Femur (tissue), 1 donor: ENCODE data around the gene PLOD2.

Experiments used
- DNase-seq: peaks from one replicate; pipeline ENCODE4 v3.0.0-alpha.2; 2017

PLOD2 gene

DNA sequence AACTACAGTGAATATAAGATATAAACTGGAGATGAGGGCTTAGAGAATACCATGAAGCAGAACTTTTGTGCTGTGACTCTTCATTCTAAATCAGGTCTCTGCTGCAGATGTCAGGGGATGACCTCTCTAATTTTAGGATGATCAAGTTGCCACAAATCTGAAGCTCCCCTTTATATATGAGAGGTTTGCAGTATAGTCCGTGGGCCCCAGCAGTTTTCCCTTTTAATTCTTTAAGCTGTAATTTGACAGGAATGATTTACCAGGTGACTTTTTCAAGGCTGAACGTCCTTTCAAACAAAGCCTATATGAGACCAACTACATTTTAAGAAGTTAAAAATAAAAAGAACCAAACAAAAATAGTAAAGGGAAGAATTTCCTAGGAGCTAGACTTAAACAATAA is 4.9 kb upstream of the PLOD2 start:
- no peak for DNase-seq

DNA sequence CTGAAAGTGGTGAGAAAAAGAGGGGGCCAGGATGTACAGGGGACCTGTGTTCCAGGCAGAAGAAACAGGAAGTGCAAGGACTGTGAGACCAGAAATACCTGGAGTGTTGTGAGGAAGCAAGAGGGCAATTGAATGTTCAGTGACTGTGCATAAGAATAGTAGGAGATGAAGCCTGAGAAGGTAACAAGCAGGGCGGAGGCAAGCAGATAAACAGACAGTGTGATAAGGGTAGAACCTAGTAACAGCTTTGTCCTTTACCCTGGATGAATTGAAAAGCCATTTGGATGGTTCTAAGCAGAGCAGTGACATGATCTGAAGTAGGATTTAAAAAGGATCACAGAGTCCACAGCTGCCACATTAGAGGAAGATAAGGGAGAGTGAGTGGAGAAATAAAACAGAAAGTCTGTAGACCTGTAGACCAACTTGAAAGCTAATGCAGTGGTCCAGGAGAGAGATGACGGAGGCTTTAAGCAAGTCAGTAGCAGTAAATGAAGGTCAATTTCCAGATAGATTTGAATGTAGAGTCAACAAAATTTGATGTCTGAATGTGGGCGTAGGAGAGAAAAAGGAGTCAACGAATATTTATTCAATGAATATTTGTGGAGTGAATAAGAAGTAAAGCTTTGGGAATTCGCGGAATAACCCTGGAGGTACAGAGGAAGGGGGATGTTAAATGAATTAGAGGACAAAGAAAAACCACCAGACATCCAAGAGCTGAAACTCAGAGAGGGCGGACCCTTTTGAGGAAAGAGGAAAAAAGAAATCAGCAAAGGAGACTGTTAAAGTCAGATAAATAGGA is 4.2 kb upstream of the PLOD2 start:
- DNase-seq: no peak

DNA sequence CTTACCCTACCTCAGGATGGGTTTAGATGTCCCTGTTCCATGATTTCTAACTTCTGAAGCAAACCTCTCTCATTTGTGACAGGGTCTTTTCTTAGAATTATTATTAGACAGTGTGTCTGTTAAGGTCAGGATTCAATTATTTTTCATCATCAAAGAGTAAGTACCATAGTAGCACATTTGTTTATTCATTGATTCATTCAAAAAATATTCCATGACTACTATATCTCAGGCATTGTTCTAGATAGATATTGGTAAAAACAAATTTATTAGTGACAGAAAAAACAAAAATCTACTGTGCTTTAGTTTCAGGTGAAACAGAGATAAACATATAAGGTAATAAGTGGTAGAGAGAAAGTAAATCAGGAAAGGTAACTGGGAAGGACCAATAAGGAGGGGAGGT is 3.5 kb upstream of the PLOD2 start:
- no peak for DNase-seq

DNA sequence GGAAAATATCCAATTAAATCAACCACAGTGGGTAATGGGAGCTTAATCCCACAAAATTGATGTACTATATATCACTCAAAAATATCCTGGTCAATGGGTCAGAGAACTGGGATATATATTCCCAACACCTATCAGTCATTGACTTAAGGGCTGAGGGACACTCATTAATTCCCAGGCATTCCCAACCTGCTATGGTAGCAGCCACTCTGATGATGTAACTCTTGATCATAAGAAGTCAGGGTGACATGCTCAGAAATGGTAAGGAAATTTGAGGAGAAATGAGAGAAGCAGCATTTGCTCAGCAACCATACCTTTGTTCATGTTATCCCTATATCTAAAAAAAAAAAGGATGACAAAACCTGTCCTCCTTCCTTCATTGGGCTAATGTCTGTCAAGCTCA is 3.1 kb upstream of the PLOD2 start:
- no peak for DNase-seq

DNA sequence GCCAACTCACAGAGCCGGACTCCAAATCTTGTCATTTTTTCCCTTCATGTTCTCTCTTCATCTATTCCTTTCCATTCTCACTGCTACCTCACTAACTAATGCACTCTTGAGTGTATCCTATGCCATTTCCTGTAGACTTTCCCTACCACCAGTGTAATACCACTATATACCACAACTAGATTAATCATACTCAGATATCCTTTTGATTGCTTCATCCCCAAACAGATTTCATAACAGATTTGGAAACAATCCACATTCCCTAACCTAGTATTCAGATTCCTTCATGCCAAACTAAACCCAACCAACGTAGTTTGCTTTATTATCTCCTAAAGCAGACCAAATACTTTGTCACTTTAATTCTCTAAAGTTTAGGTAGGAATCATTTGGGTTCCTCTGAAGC is 2.6 kb upstream of the PLOD2 start:
- no peak for DNase-seq

DNA sequence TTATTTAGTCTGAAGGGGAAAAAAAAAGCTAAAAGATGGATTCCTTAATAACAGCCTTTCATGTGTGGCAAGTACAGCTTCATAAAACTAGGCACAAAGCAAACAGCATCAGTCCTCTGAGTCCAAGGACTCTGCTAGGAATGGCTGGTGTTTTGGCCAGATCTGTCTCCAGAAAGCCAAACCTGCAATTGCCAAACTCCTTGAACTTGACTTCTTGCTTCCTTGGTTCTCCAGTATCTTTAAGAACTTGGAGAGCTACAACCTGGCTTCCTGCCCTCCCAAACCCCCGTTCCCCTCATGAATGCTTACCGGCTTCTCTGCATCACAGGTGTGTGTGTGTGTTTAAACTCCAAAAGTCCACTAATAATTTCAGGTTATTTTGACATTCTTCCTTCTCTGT is 1.6 kb upstream of the PLOD2 start:
- DNase-seq: peak; percentile 30

DNA sequence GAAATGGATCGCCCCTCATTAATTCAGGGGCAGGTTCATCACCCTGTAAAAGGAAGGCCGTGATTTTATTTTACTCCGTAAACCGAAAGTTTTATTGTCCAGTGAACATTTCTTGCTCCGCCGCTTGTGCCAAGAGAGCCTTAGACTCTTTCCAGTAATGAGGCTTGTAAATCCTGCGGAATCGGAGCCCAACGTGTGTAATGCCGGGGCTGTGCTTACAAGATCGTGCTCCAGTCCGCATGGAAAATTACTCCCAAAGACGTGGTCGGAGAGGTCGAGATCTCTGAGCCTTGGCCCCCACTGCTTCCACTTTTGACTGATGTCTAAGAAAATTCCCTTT is 649 bp upstream of the PLOD2 start:
- DNase-seq: peak; percentile 79

DNA sequence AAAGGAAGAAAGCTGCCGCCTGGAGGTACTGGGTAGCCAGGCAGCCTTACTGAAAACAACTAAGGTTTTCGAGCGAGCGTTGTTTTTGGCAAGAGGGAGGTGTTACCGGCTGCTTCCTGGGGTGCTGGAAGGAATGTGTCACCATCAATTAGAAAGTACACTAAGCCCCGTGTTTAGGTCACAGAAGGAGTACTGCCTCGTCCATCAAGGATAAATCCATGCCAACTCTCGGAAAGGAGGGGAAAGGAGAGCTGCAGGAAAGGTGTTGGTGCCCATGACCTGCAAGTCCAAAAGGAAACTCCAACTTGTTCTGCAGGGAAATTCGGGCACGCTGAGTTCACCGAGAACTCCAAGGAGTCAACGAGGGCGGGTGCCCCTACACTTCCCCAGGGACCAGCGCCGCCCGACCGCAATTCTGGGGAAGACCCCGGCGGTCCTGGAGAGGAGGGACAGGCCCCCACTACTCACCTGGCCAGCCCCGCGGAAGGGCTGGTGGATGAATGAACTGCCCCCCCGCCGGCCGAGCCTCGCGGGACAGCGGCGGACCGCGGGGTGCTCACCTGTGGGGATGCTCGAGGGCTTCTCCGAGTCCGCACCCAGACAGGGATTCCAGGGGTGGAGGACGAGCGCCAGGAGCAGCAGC is 542 bp downstream of the PLOD2 start:
- peak; percentile 84 for DNase-seq

DNA sequence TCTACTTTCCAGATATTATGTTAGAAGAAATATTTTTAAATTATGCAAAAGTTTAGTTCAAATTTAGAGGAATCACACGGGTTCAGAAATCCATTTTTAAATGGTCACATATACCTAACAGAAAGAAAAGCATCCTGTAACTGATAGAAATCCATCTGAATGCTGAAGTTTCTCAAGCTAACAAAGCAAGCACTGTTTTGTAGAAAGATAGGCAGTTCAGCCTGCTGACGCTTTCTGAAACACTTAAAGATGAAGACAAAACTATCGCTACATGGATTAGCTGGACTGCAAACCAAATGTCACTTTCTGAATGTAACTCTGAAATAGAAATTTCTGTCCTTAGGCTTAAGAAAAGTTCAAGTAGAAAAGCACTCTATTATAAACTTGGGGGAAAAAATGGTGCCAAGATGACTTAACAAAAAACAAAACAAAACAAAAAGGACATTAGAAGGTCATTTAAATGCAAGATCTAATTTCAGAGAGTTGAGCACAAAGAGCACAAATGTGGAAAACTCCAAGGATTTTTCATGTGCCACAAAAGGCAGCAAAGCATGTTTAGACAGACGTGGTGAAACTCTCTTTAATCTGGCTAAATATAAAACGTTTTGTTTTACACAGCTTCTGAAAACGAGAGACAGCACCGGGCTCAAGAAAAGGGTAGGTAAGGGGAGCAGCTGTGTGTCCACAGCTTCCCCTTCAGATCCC is 1.2 kb downstream of the PLOD2 start:
- DNase-seq: no peak

DNA sequence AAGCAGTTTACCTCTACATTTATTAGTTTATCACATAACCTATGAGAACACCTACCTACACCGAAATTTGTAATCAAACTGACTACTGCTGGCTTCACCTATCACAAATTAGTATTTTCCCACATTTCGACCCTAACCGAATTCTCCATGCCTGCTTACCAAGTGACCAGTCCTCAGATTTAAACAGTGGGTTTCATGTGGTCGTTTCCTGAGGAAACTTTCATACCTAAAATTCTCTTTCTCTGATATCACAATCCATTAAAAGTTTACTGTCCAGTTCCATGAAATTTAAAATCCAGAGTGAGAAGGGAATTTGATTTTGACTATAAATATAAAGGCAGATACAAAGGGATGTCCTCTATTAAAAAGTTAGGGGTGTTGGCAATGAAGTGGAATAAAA is 1.9 kb downstream of the PLOD2 start:
- no peak for DNase-seq

DNA sequence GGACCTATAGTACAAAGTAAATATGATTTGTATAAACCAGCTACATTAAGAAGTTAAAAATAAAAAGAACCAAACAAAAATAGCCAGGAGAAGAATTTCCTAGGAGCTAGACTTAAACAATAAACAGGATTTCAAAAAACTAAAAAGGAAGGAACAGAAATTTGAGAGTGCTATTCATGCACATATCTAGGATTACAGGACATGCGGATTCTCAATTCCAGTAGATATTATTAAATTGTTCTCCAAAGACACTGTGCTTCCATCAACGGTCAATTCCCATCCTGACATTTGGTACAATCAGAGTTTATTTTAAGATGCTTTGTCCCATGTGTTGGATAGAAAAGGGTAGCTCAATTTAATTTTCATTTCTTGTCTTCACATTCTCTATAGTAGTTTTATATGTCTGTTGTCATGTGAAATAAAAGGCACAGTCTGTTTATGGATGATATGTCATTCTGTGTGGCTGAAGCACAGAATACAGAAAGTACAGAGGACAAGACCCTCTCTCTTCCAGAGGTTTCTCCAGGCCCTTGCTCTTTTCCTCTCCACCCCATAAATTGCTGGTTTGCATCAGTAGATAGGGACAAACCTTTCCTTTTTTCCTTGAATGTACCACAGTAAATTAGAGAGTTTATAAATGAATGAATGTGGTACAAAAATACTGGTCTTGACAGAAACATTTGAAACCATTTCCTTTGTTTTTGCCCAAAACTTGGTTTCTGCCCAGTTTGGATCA is 3.5 kb downstream of the PLOD2 start:
- DNase-seq: no peak

DNA sequence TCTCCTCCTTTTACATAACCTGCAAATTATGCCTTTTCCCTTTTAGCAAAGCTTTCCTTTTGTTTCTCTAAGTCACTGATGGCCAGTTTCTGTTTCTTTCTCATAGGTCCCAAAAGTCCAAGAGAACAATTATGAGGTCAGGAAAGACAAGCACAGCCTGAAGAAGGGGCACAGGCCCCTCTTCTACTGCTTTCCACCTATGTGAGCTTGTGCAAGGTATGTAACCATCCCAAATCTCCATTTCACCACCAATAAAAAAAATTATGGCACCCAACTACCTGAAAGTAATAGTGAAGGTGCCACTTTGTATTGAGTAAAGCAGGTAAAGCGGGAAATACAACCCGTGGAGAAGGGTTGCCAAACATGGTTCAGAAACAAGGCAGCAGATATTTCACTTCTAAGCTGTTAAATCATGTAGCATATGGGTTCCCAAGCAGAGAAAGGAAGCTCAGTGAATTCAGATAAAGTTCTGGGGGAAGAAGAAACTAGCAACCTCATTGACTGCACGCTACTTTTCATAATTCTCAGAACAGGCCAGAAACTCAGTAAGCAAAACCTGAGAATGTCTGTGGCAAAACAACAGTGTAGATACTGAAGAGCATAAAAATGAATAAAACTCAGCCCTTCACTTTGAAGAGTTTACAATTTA is 4.2 kb downstream of the PLOD2 start:
- DNase-seq: no peak

DNA sequence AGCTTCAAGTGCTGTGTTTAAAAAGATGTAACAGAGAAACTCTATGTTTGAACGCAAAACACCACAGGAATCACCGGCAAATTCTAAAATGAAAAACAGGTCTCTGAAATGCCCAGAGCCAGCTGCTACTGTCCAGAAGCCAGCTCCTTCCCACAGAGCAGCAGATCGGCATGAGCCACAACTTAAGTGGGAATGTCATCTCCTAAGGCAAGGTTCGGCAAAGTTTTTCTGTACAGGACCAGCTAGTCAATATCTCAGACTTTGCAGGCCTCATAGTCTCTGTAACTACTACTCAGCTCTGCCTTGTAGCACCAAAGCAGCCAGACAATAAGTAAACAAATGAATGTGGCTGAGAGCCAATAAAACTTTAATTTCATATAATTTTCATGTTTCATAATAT is 4.9 kb downstream of the PLOD2 start:
- peak; percentile 55 for DNase-seq

DNA sequence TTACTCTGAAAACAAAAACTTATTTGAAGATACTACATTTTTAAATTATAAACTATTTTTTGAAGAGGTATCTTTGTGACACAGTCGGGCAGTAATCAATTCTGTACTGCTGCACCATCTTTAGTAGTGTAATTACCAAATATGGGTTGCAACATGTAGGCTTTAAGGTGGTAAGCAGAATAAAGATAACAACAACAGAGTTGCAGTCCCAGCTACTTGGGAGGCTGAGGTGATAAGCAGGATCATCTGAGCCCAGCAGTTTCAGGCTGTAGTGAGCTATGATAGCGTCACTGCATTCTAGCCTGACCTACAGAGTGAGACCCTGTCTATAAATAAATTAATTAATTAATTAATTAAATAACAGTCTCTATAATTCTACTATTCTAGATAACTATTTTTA is 6.0 kb downstream of the PLOD2 start:
- DNase-seq: no peak

DNA sequence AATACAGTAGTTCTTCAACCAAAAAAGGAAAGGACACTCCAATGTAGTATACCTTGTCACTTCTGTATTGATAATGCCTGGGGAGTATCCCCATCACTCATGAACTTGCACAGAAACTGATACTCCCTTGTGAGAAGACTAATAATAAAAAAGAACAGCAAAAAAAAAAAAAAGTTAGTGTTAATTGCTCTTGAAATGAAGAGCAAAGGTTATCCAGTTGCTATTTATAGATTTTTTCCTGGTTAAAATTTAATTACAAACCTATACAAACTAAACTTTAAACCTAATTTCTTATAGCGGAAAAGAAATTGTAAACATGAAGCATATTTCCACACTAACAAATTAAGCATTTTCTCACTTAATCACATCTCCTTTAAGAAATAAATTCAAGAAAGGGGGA is 6.7 kb downstream of the PLOD2 start:
- DNase-seq: no peak

DNA sequence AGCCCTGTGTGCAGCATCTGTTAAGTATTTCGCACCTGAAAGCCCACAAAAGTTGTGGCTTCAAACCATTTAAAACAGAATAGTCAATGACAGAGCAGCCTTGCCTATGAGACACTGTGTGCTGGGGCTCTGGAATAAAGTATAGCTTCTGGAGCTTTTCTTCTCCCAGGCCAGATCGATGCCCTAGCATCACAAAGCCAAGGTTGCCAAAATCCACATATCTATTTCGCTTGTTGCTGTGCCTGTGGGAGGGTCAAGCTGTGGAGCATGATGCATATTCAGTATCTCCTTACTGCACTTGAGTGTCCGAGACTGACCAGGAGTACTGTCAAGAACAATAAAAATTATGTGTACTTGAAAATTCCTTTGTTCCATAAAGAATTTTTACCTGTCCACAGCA is 7.6 kb downstream of the PLOD2 start:
- DNase-seq: no peak

DNA sequence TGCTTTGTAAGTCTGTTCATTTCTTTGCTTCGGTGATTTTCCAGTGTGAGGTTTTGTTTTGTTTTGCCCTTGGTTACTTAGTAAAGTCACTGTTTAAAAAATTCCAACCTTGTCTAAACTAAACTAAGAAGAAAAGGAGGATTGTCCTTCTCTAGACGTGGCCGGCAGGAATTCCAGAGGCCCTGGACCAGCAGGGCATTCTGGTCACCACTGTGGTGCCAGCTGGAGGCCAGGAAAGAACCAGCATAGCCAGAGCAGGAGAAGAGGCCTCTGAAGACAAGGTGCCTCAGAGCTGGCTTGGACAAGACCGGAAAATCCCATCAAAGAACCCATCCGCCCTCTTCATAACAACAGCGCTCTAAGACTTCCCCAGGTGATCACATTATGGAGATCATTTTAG is 8.2 kb downstream of the PLOD2 start:
- no peak for DNase-seq

DNA sequence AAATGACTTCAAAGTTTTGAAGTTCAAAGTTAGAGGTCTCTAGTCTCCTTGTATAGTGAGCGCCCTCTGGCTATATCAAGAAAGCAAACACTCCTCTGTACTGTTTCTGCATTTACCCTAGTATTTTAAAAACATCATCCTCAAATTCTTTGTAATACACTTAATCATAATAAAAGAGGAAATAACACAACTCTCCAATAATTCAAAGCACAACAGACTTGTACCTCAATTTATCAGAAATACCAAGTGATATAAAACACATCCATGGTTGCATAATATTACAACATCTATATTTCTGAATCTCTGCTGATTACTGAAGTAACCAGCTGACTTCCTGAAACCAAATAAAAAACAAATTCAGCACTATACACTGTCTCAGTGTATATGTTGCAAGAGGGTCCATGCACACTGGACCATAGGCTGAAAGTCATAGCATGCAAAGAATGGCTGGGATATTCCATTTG is 12.5 kb downstream of the PLOD2 start:
- no peak for DNase-seq

DNA sequence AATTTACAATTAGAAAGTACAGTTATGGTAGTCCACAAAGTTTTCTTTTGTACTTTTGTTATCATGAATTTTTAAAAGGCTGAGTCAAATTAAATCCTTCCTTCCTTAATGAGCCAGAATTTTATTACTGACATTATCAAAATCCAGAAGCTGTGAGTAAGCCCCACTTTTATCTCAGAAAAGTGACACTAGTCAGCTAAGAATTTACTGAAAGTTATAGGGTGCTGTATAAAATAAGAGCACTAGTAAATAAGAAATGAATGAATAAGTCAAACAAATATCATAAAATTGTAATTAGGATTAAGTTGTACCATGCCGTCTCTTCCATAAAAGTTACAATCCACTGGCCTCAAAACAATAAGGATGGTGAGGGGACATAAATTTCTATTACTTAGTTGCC is 15.3 kb downstream of the PLOD2 start:
- no peak for DNase-seq

DNA sequence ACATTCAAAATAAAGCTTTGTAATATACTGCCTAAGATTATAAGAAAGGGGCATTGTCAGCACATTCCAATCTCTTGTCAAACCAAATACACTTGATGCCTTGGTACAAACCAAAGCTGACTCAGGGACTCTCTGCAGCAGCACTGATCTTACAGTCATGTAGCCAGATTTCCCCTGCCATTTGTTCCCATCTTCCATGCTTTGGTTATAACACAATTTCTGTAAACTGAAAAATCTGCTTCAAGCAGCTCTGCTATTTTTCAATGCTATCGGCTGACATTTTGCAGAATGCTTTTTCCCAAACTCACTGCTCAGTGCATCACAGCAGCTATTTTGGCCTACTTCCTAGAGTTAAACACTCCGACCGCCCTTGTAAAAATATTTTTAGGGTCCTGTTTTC is 18.2 kb downstream of the PLOD2 start:
- no peak for DNase-seq

DNA sequence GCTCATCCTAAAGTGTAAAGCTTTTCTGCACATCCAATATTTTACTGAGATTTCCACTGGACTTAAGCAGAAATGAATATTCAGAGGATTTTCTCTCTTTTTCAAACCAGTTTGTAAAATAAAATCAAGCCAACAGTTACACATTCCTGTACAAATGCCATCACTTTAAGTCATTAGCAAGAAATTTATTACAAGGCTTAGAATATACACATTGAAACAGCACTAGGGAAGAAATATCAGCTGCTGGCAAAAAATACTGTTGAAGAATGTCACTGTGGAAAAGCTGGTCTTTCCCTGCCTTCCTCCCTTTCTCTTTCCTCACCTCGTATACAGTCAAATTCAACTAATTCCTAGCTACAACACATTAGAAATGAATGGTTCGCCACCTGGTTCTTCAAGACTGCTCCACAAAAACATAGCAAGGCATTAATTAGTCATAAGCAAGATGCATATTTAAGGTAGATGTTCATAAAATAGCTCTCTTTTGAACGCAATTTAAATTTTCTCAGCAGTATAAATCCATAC is 21.3 kb downstream of the PLOD2 start:
- no peak for DNase-seq

DNA sequence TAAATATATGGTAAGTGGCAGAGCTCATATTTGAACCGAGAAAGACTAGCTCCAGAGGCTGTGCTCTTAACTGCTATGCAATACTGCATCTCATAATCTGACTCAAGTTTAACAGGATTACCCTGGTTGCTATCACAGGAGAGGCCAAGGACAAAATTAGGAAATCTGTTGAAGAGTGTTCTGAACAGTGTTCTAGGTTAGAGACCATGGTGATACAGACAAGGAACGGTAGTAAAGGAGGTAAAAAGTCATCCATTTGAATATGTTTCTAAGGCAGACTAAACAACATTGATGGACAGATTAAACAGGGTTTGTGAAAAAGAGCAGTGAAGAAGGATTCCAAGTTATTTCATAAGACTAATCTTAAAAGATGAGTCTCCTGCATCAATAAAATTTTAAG is 22.1 kb downstream of the PLOD2 start:
- DNase-seq: no peak

DNA sequence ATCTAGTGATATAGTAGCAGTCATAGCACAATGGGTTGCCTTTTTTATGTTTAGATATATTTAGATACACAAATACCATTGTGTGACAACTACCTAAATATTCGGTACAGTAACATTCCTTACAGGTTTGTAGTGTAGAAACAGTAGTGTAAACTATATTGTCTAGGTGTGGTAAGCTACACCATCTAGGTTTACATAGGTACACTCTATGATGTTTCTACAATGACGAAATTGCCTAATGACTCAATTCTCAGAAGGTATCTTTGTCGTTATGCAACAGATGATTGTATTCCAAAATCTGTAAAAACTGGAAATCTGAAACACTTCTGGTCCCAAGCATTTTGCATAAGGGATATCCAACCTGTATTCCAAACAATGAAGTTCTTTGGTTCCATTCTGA is 24.3 kb downstream of the PLOD2 start:
- no peak for DNase-seq
